GM18520 (cell line): ENCODE data around the gene NRG3.

Experiments
- ATAC-seq: cut with Tn5 transposase; IDR thresholded peaks from one replicate; pipeline ENCODE4 v1.9.1; 2021; ENCODE audit not compliant: unreplicated experiment

NRG3 gene

DNA sequence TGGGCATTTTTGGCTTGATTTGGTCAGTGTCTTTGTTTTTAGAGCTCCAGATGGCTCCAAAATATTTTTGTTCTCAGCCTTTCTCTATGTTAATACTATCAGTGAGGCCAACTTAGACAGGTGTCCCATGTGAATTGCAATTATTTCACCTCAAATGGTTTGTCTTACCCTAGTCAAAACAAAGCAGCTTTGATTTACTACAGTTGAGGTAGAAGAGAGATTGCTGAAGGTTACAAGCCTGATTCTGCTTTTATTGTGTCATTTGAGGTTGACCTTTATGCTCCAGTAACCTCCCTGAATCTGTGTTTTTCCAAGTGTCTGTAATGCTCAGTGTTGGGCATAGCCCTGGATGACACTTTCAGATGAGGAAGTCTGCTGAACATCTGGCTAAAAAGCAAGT lies 882.9 kb downstream of the NRG3 start:
- ATAC-seq = no peak

DNA sequence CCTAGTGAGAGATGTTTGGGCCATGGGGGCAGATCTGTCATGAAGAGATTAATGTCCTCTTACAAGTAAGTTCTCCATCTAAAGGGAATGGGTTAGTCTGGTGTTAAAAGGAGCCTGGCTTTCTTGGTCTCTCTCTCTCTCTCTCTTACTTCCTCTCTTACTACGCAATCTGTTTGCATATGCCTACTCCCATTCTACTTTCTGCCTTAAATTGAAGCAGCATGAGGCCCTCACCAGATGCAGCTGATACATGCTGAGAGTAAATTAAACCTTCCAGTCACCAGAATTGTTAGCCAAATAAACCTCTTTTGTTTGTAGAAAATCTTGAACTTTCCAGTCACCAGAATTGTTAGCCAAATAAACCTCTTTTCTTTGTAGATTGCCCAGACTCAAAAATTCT lies 884.1 kb downstream of the NRG3 start:
- no peak for ATAC-seq

DNA sequence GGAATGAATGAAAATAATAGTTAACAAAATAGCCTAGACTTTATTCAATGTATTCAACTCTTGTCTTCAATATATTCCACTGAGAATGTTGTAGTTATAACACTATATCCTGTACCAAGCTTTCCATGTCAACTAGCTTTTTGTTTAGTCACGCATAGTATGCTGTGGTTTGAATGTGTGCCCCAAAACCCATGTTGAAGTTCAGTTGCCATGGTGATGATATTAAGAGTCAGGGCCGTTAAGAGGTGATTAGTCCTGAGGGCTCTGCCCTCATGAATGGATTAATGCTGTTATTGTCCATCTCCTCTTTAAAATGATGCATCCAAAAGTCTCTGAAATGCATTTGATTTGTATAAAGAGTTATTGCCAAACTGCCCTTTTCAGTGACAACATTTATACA lies 887.6 kb downstream of the NRG3 start:
- no peak for ATAC-seq

GRCh38 chr10:82768040-82768439 lies 893.0 kb downstream of the NRG3 start:
- no peak for ATAC-seq

- ATAC-seq = no peak
These were observed 903.9 kb downstream of the NRG3 start for GRCh38 chr10:82778908-82779307.

DNA sequence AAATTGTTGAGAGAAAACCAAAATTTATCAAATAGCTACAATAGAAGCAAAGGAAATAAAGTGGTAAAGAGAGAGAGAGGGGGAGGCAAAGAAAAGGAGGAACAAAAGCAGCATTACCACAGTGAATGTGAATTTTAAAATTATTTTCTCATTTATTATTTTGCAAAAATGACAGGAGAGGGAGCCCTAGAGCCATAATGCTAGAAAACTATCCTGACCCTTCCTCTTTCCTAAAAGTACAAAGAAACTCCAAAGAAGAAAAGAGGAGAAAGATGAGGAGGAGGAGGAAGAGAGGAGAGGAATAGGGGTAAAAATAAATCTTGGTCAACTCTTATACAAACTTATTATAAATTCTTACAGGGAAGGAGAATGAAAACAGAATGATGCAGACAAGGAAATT lies 921.5 kb downstream of the NRG3 start:
- no peak for ATAC-seq

GRCh38 chr10:82801289-82801688 lies 926.3 kb downstream of the NRG3 start:
- ATAC-seq = no peak

- ATAC-seq = no peak
These were observed 936.6 kb downstream of the NRG3 start for GRCh38 chr10:82811621-82812020.

- ATAC-seq = no peak
These were observed 938.9 kb downstream of the NRG3 start for GRCh38 chr10:82813856-82814255.

DNA sequence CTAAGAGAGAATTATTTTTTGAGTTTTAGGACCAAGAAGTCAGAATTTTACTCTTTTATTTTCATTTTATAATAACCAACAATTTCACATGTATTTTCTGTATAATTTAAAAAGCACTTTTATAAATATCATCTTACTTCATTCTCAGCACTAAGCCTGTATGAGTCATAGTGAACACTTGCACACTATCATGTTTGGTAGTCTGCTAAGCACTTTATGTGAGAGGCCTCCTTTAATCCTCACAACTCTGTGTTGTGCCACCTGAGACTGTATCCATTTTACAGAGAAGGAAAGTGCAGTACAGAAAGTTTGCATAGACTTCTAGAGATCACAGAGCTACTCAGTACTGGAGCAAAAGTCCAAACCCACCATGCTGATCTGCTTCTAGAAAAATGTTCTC lies 939.6 kb downstream of the NRG3 start:
- no peak for ATAC-seq

- ATAC-seq = no peak
These were observed 940.7 kb downstream of the NRG3 start for GRCh38 chr10:82815680-82816079.

DNA sequence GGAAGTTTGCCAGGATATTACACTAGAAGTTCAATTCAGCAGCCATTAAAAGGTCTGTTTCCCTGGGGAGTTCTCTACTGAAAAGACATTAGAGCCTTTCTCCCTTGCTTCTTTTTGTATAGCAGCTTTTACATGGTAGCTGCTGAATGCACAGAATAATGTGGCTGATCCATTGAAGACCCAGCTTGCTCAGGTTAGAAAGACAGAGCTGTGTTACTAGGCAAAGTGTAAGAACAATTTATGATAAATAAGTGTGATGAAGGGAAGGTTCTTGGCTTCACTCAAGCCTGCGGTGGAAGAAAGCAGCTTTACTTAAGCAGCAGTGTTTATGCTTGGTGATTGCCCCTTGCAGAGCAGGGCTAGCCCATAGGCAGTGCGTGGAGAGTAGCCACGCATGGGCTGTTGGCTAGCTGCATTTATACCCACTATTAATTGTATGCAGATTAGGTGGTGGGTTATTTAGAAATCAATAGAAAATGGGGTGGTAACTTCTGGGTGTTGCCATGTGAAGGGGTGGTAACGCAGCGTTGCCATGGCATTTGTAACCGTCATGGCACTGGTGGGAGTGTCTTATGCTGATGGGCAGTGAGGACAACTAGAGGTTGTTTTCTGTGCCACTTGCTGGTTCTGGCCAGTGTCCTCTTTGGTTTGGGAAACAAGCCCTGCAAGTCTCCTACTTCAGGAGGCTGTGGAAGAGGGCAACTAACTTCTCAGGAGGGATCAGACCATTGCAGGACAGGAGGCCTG lies 942.9 kb downstream of the NRG3 start:
- no peak for ATAC-seq

DNA sequence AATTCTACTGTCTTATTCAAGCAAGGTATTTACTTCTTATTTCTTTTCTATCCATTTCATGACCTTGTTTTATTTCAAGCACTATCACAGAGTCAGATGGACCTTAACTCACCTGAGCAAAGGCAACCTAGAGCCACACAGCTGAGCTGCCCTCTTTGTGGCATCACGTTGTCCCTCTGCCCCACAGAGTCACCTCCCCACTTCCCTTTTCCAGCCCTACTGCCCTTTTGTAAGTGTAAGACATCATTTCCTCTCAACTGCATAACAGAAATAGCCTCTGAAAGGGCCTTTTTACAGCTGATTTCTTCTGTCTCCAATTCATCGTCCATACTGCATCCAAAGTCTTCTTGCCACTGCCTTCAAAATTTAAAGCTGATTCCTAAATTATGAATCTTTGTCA lies 946.0 kb downstream of the NRG3 start:
- no peak for ATAC-seq

GRCh38 chr10:82826132-82826531 lies 951.1 kb downstream of the NRG3 start:
- no peak for ATAC-seq

DNA sequence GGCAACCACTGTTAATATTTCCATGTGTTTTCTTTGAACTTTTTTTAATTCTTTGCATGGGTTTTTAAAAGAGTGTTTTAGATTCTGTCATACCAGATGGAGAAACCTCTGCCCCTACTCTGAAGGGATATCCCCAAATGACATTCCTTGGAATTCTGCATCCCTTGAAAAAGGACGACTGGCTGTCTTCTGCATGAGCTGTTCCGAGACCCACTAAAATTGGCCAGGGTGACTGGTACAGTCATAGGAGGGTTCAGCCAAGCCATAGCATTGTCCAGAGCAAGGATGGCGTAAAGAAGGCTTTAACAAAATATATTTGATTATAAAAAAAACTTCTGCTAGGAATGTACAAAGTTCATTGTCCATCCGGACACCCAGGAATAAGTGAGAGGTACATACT lies 952.9 kb downstream of the NRG3 start:
- no peak for ATAC-seq

- no peak for ATAC-seq
These were observed 972.2 kb downstream of the NRG3 start for GRCh38 chr10:82847242-82847641.

DNA sequence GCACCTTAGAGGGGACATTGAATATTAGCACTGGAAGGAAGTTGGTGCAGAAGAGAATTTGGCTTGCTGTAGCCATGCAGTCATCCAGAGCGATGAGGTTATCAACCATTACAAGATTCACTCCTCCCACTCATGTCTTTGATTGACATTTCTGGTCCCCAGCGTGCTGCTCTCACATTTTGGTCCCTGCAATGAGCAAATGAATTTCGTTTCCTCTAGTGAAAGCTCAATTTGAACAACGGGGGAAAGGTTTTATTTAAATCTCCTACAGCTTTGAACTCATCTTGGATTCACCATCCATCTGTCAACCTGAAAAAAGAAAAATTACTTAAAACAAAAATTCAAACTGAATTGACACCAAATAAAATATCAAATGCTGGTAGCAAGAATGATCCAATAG lies 975.2 kb downstream of the NRG3 start:
- ATAC-seq = no peak

- no peak for ATAC-seq
These were observed 982.1 kb downstream of the NRG3 start for GRCh38 chr10:82856957-82857613.

DNA sequence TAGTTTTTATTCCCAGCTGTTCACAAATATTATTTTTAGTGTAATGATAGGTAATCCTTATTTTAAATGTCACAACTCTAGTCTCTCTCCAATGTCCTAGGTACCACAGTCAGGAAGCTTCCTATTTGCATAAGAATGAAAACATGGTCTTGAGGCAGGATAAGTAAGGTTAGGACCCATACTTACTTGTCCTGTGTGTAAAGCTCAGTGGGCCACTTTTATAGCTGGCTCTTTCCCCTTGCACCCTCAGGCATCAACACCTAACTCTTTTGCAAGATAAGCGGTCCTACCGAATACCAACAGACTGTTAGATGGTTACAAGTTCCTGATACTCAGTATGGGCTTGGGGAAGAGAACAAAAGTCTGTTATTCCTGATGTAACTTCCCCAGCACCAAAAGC lies 986.9 kb downstream of the NRG3 start:
- no peak for ATAC-seq

DNA sequence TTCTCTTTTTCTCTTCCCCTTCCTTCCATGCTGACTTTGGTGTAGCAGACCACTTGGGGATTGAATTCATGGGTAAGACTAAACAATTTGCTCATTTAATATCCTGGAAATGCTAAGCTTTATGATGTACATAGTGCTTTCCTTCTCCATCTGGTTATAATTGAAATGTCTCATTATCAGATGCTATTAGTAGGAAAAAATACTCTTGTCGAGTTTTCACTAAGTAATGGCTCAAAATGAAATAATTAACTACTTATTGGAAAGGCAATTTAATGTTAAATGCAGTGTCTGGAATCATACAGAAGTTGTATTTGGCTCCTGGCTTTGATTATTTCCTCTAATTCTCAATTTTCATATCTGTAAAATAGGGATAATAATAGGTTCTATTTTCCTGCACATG lies 990.4 kb downstream of the NRG3 start:
- ATAC-seq = no peak

GRCh38 chr10:82866424-82867020 lies 991.5 kb downstream of the NRG3 start:
- ATAC-seq = no peak

DNA sequence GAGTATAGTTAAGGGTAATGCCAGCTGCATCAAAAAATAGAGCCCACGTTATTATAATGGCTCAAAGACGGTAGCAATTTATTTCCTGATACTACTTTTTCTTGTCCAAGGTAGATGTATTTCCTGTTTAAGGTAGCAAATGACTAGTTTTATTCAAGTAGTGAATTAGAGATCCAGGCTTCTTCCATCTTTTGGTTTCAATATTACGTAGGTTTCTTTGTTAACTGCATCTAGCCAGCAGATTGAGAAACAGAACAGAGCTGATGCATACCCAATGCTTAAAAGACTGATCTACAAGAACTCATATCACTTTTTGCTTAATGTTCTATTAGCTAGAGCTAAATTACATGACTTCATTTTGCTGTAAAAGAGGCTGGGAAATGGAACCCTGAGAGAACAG lies 992.1 kb downstream of the NRG3 start:
- ATAC-seq = no peak
